ENCODE measurements around the gene SHFL.

DNA sequence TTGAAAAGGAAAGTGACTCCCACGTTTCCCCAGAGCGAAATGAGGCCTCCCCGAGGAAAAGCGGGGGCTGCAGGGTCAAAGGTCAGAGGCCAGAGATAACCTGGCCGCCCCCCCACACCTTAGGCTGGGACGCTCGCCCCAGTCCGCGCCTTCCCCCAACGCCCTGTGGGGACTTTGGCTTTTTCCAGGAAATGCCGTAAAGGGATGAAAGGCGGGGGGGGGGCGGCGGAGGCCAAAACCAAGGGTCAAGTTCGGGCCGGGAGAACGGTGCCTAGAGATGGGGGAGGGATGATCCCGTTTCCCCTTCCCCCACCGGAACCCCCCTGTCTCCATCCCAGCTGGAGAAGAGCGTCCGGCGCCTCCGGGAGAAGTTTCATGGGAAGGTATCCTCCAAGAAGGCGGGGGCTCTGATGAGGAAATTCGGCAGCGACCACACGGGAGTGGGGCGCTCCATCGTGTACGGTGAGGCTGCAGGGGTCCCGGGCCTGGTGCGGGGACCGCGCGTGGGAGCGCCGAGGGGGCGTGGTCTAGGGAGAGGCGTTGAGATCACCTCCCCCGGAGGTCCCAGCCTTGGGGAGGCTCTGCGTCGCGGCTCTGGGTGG lies 575 bp downstream of the SHFL start:
- TF ChIP-seq, protein P1, sequence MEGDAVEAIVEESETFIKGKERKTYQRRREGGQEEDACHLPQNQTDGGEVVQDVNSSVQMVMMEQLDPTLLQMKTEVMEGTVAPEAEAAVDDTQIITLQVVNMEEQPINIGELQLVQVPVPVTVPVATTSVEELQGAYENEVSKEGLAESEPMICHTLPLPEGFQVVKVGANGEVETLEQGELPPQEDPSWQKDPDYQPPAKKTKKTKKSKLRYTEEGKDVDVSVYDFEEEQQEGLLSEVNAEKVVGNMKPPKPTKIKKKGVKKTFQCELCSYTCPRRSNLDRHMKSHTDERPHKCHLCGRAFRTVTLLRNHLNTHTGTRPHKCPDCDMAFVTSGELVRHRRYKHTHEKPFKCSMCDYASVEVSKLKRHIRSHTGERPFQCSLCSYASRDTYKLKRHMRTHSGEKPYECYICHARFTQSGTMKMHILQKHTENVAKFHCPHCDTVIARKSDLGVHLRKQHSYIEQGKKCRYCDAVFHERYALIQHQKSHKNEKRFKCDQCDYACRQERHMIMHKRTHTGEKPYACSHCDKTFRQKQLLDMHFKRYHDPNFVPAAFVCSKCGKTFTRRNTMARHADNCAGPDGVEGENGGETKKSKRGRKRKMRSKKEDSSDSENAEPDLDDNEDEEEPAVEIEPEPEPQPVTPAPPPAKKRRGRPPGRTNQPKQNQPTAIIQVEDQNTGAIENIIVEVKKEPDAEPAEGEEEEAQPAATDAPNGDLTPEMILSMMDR (IDR thresholded peaks at IDR 0.05): no peak
- no peak for TF ChIP-seq POLR2A (IDR thresholded peaks at IDR 0.05)

Data from right lobe of liver (tissue), 4 donors.